GM23248 (cell line): Measurements from ENCODE around the gene CYP51A1.

ENCODE experiments used
- EZH2 ChIP-seq: fragments of 200-600 bp; sonication (generic); IDR thresholded peaks from 2 replicates; pipeline ENCODE4 v1.6.1; 2018; ENCODE audit warnings: antibody characterized with exemption, mild to moderate bottlenecking; ENCODE audit not compliant: insufficient read depth, poor library complexity, severe bottlenecking
- EZH2phosphoT487 ChIP-seq: fragments of 200-600 bp; sonication (generic); IDR thresholded peaks from 2 replicates; pipeline ENCODE4 v1.6.1; 2018; ENCODE audit warnings: antibody characterized with exemption, moderate library complexity, mild to moderate bottlenecking, low read depth; ENCODE audit not compliant: insufficient read depth

GRCh38 chr7:92072121-92072520 is 62.2 kb downstream of the CYP51A1 start:
- TF ChIP-seq EZH2 (no peak), EZH2phosphoT487 (no peak)
